ENCODE data around the gene RAB6D.
"Not testable (repeated sequence)": the region's sequence is repeated elsewhere in the genome, so short reads cannot be mapped to it uniquely, and the experiment has no call there.

Gene RAB6D

DNA sequence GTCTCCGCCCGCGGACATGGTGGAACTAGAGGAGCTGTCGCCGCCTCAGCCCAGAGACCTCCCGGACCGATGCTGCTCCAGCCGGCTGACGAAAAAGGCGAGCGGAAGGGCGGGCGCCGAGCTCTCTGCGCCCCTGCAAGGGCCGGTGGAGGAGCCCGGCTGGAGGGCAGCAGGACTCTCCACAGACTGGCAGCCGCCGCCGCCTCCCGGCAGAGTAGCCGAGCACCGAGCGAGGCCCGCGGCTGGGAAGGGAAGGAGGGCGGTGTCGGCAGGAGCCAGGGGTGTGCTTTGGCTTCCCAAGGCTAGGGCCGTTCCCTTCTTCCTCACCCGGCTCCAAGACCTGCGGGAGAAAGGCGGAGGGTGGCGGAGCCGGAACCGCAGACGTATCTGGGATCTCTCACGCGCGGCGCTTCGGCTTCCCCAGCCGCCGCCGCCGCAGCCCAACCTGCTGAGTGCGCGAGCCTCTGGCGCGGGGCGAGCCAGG is at the start of gene RAB6D:
Gene RAB6D, minus strand, starts transcription at position 466 of the 484 bp plus-strand sequence. Its CDS starts 448 bp downstream, at position 18.
- not testable (repeated sequence) for H3K27me3 ChIP-seq (replicated peaks; ENCODE audit: control insufficient read depth, insufficient read depth, low read length); H3K36me3 ChIP-seq (ENCODE audit: control insufficient read depth, insufficient read depth, low read length, severe bottlenecking); H3K4me1 ChIP-seq (ENCODE audit: control insufficient read depth, insufficient read depth, low read length); DNase-seq (ENCODE audit: low read depth); H3K9ac ChIP-seq (ENCODE audit: low read length); H3K9me3 ChIP-seq (ENCODE audit: control insufficient read depth, low read length)
- peak within 1 kb of the TSS; percentile 47 for H3K4me3 ChIP-seq (ENCODE audit: low read length)

- peaks cover 40% of the 10 kb centered on the region for H3K27me3 ChIP-seq (replicated peaks; ENCODE audit: control insufficient read depth, insufficient read depth, low read length)
- no peaks in the 10 kb centered on the region for H3K9me3 ChIP-seq (ENCODE audit: control insufficient read depth, low read length)
- H3K9ac ChIP-seq (ENCODE audit: low read length): no peak overlapping the region
- H3K36me3 ChIP-seq (ENCODE audit: control insufficient read depth, insufficient read depth, low read length, severe bottlenecking): no peaks in the 10 kb centered on the region
- H3K4me3 ChIP-seq (ENCODE audit: low read length): no peak overlapping the region
- peak; percentile 82 for DNase-seq (ENCODE audit: low read depth)
- no peaks in the 10 kb centered on the region for H3K4me1 ChIP-seq (ENCODE audit: control insufficient read depth, insufficient read depth, low read length)
Measured at GRCh38 chr2:131413148-131413747, 49.3 kb upstream of the RAB6D start.

DNA sequence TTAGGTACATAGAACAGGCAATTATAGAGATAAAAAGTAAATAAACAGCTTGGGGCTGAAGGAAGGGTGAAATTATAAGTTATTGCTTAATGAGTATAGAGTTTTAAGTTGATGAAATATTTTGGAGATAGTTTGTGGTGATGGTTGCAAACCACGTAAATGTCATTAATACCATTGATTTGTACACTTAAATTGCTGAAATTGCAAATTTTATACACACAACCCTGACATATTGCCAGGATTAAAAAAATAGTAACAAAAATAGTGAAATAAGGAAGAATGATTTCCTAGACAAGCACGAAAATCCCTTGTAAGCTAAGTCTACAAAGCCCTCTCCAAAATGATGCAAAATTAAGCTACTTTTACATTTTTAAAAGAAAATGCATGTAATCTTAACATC is 46.2 kb upstream of the RAB6D start:
- DNase-seq (ENCODE audit: low read depth): no peak
- H3K9me3 ChIP-seq (ENCODE audit: control insufficient read depth, low read length): no peaks in the 10 kb centered on the region
- H3K36me3 ChIP-seq (ENCODE audit: control insufficient read depth, insufficient read depth, low read length, severe bottlenecking): no peaks in the 10 kb centered on the region
- H3K27me3 ChIP-seq (replicated peaks; ENCODE audit: control insufficient read depth, insufficient read depth, low read length): peaks cover 42% of the 10 kb centered on the region
- H3K4me3 ChIP-seq (ENCODE audit: low read length): no peak overlapping the region
- no peaks in the 10 kb centered on the region for H3K4me1 ChIP-seq (ENCODE audit: control insufficient read depth, insufficient read depth, low read length)
- no peak overlapping the region for H3K9ac ChIP-seq (ENCODE audit: low read length)

DNA sequence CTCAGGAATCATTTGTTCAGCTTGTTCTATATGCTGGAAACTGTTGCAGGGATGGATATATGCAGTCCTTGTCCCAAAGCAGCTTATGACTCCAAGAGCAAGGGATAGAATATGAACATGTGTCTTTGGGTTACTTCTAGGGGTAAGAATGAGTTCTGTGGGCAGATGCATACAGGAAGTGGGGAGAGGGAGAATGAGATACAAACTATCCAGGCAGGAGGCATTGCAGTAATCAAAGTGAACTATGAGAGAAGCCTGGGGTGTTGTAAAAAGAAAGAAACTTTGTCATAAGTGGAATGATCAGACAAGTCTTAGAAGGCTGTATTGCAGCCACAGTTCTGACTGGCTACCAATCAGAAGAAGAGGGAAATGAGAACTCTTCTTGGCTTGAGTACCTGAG is 44.8 kb upstream of the RAB6D start:
- no peaks in the 10 kb centered on the region for H3K9me3 ChIP-seq (ENCODE audit: control insufficient read depth, low read length)
- no peak overlapping the region for H3K9ac ChIP-seq (ENCODE audit: low read length)
- DNase-seq (ENCODE audit: low read depth): no peak
- H3K4me1 ChIP-seq (ENCODE audit: control insufficient read depth, insufficient read depth, low read length): no peaks in the 10 kb centered on the region
- H3K36me3 ChIP-seq (ENCODE audit: control insufficient read depth, insufficient read depth, low read length, severe bottlenecking): no peaks in the 10 kb centered on the region
- peaks cover 38% of the 10 kb centered on the region for H3K27me3 ChIP-seq (replicated peaks; ENCODE audit: control insufficient read depth, insufficient read depth, low read length)
- no peak overlapping the region for H3K4me3 ChIP-seq (ENCODE audit: low read length)

DNA sequence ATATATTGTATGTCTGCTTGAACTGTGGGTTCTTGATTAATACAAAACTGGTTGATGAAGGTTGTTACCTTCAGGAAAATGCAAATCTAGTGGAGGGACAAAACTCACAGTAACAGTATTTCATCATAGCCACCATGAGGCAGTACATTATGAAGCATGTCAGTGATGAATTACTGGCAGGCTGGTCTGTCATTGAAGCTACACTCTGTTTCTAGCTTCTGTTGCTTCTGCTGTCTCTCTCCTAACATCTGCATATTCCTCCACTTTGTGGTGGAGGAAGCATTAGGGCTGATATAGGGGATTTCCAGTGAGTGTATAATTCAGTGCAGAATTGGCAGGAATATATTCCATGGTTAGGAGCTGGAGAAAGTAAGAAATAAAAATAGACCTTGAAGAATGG is 44.2 kb upstream of the RAB6D start:
- Histone ChIP-seq H3K4me3 (ENCODE audit: low read length) (no peak overlapping the region), H3K9ac (ENCODE audit: low read length) (no peak overlapping the region), H3K9me3 (ENCODE audit: control insufficient read depth, low read length) (no peaks in the 10 kb centered on the region), H3K36me3 (ENCODE audit: control insufficient read depth, insufficient read depth, low read length, severe bottlenecking) (no peaks in the 10 kb centered on the region), H3K4me1 (ENCODE audit: control insufficient read depth, insufficient read depth, low read length) (no peaks in the 10 kb centered on the region), H3K27me3 (replicated peaks; ENCODE audit: control insufficient read depth, insufficient read depth, low read length) (peaks cover 38% of the 10 kb centered on the region)
- DNase-seq (ENCODE audit: low read depth): no peak

GRCh38 chr2:131404753-131405152 is 40.8 kb upstream of the RAB6D start:
- Histone ChIP-seq H3K9ac (ENCODE audit: low read length) (no peak overlapping the region), H3K9me3 (ENCODE audit: control insufficient read depth, low read length) (no peaks in the 10 kb centered on the region), H3K36me3 (ENCODE audit: control insufficient read depth, insufficient read depth, low read length, severe bottlenecking) (no peaks in the 10 kb centered on the region), H3K4me1 (ENCODE audit: control insufficient read depth, insufficient read depth, low read length) (no peaks in the 10 kb centered on the region), H3K4me3 (ENCODE audit: low read length) (no peak overlapping the region), H3K27me3 (replicated peaks; ENCODE audit: control insufficient read depth, insufficient read depth, low read length) (peaks cover 31% of the 10 kb centered on the region)
- no peak for DNase-seq (ENCODE audit: low read depth)

DNA sequence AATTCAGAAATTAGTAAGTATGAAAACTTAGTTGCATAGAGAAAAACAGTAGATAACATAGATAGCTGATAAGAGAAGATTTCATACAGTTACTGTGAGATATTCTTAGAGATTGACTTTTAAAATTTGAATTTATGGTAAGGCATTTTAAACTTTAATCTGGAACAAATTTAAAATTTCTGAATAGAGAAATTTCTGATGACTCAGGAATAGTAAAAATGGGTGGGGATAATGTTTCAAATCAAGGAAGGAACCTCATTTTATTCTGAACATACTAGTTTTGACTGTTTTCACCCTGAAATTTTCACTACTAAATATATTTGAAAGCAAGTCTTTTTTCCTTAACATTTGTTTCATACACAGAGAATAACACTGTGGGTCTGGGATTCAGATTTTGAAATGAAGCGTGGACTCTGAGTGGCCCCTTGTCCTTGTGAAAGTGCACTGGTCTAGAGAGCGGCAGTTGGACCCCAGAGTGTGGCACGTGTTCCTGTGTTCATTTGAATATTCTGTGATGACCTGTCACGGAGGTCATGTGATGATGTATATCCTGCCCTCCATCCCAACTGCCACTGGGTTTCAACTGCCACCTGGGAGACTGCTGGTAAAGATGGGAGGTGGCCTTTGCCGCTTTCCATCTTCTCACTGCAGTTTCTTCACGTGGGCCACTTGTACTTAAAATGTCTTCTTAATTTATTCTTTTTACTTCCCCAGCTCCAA is 38.5 kb upstream of the RAB6D start:
- Histone ChIP-seq H3K9me3 (ENCODE audit: control insufficient read depth, low read length) (no peaks in the 10 kb centered on the region), H3K4me1 (ENCODE audit: control insufficient read depth, insufficient read depth, low read length) (no peaks in the 10 kb centered on the region)
- no peak for DNase-seq (ENCODE audit: low read depth)

GRCh38 chr2:131400849-131401248 is 36.9 kb upstream of the RAB6D start:
- Histone ChIP-seq H3K27me3 (replicated peaks; ENCODE audit: control insufficient read depth, insufficient read depth, low read length) (peaks cover 8% of the 10 kb centered on the region), H3K4me3 (ENCODE audit: low read length) (no peak overlapping the region), H3K9me3 (ENCODE audit: control insufficient read depth, low read length) (no peaks in the 10 kb centered on the region), H3K9ac (ENCODE audit: low read length) (no peak overlapping the region), H3K4me1 (ENCODE audit: control insufficient read depth, insufficient read depth, low read length) (no peaks in the 10 kb centered on the region), H3K36me3 (ENCODE audit: control insufficient read depth, insufficient read depth, low read length, severe bottlenecking) (no peaks in the 10 kb centered on the region)
- DNase-seq (ENCODE audit: low read depth): no peak

More for the DNA sequence above, 38.5 kb upstream of the RAB6D start:
- Histone ChIP-seq H3K36me3 (ENCODE audit: control insufficient read depth, insufficient read depth, low read length, severe bottlenecking) (no peaks in the 10 kb centered on the region), H3K4me3 (ENCODE audit: low read length) (no peak overlapping the region), H3K27me3 (replicated peaks; ENCODE audit: control insufficient read depth, insufficient read depth, low read length) (peaks cover 10% of the 10 kb centered on the region), H3K9ac (ENCODE audit: low read length) (no peak overlapping the region)

DNA sequence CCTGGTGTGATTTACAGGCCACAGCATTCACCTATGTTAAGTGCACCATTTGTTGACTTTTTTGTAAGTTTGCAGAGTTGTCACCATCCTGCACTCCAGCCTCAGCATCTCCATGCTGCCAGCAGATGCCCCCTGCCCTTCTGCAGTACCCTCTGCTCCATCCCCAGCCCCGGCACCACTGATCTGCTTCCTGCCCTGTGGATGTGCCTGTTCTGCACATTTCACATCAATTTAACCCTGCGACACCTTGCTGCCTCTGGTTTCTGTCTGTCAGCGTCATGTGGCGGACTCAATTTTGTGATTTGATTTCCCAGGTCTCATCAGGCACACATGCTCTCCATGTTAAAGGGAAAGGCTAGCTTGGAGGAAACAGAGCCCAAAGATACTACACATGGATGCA is 36.5 kb upstream of the RAB6D start:
- not testable (repeated sequence) for H3K27me3 ChIP-seq (replicated peaks; ENCODE audit: control insufficient read depth, insufficient read depth, low read length); H3K36me3 ChIP-seq (ENCODE audit: control insufficient read depth, insufficient read depth, low read length, severe bottlenecking); H3K9ac ChIP-seq (ENCODE audit: low read length); H3K4me3 ChIP-seq (ENCODE audit: low read length); H3K9me3 ChIP-seq (ENCODE audit: control insufficient read depth, low read length); H3K4me1 ChIP-seq (ENCODE audit: control insufficient read depth, insufficient read depth, low read length); DNase-seq (ENCODE audit: low read depth)

DNA sequence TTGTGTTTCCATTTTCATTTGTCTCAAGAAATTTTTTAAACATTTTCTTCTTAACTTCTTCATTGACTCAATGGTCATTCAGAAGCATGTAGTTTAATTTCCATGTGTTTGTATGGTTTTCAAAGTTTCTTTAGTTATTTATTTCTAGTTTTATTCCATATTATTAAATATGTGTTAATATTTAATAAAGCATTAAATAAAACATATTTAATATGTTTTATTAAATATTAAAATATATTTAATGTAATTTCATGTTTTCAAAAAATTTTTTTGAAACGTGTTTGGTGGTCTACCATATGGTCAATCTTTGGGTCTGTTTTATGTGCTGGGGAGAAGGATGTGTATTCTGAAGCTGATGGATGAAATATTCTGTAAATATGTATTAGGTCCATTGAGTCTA is 32.2 kb upstream of the RAB6D start:
- H3K27me3 ChIP-seq (replicated peaks; ENCODE audit: control insufficient read depth, insufficient read depth, low read length); H3K36me3 ChIP-seq (ENCODE audit: control insufficient read depth, insufficient read depth, low read length, severe bottlenecking); H3K9ac ChIP-seq (ENCODE audit: low read length); DNase-seq (ENCODE audit: low read depth); H3K9me3 ChIP-seq (ENCODE audit: control insufficient read depth, low read length); H3K4me1 ChIP-seq (ENCODE audit: control insufficient read depth, insufficient read depth, low read length); H3K4me3 ChIP-seq (ENCODE audit: low read length): not testable (repeated sequence)

- H3K27me3 ChIP-seq (replicated peaks; ENCODE audit: control insufficient read depth, insufficient read depth, low read length); H3K9me3 ChIP-seq (ENCODE audit: control insufficient read depth, low read length); H3K4me3 ChIP-seq (ENCODE audit: low read length); DNase-seq (ENCODE audit: low read depth); H3K36me3 ChIP-seq (ENCODE audit: control insufficient read depth, insufficient read depth, low read length, severe bottlenecking); H3K4me1 ChIP-seq (ENCODE audit: control insufficient read depth, insufficient read depth, low read length); H3K9ac ChIP-seq (ENCODE audit: low read length): not testable (repeated sequence)
Measured at GRCh38 chr2:131395024-131395645, 31.2 kb upstream of the RAB6D start.

All from adipocyte (in vitro differentiated cells).